HuH-7 (cell line): ENCODE results near the gene ZNF77.
"Not testable (repeated sequence)": the region's sequence is repeated elsewhere in the genome, so short reads cannot be mapped to it uniquely, and the experiment has no call there.

Source experiments
- DNase-seq: peaks from one replicate; pipeline ENCODE4 v3.0.0; 2011; ENCODE audit warnings: low spot score

The ZNF77 gene

GRCh38 chr19:2970201-2970835 is 25.5 kb upstream of the ZNF77 start:
- DNase-seq = no peak

GRCh38 chr19:2969104-2969504 is 24.3 kb upstream of the ZNF77 start:
- no peak for DNase-seq

- DNase-seq = no peak
Observed at GRCh38 chr19:2967972-2968371, 23.2 kb upstream of the ZNF77 start.

- no peak for DNase-seq
Observed at GRCh38 chr19:2964874-2965273, 20.1 kb upstream of the ZNF77 start.

GRCh38 chr19:2963631-2964030 is 18.9 kb upstream of the ZNF77 start:
- DNase-seq = not testable (repeated sequence)

- DNase-seq = no peak
Observed at GRCh38 chr19:2963122-2963521, 18.4 kb upstream of the ZNF77 start.

GRCh38 chr19:2962018-2962670 is 17.4 kb upstream of the ZNF77 start:
- no peak for DNase-seq

- DNase-seq = no peak
Observed at GRCh38 chr19:2960120-2960519, 15.3 kb upstream of the ZNF77 start.

- no peak for DNase-seq
Observed at GRCh38 chr19:2957160-2957559, 12.4 kb upstream of the ZNF77 start.

GRCh38 chr19:2952953-2953481 is 8.2 kb upstream of the ZNF77 start:
- DNase-seq = no peak

- DNase-seq = peak; percentile 94
Observed at GRCh38 chr19:2950286-2951124, 5.7 kb upstream of the ZNF77 start.

GRCh38 chr19:2949939-2950285 is 5.1 kb upstream of the ZNF77 start:
- DNase-seq = peak; percentile 25

GRCh38 chr19:2945575-2946184 is 909 bp upstream of the ZNF77 start:
- no peak for DNase-seq

GRCh38 chr19:2944403-2944774 is 382 bp downstream of the ZNF77 start:
- DNase-seq = no peak

GRCh38 chr19:2942928-2943640 is 1.7 kb downstream of the ZNF77 start:
- DNase-seq = no peak

- DNase-seq = not testable (repeated sequence)
Observed at GRCh38 chr19:2935863-2936262, 8.9 kb downstream of the ZNF77 start.

- DNase-seq = no peak
Observed at GRCh38 chr19:2933490-2933910, 11.3 kb downstream of the ZNF77 start.

- no peak for DNase-seq
Observed at GRCh38 chr19:2927032-2927430, 17.7 kb downstream of the ZNF77 start.

- no peak for DNase-seq
Observed at GRCh38 chr19:2926341-2927031, 18.3 kb downstream of the ZNF77 start.

- no peak for DNase-seq
Observed at GRCh38 chr19:2923510-2923909, 21.3 kb downstream of the ZNF77 start.

- no peak for DNase-seq
Observed at GRCh38 chr19:2922987-2923386, 21.8 kb downstream of the ZNF77 start.
